ENCODE measurements around the gene NRL. TPM values are rescaled to one million over a fixed set of nuclear protein-coding genes. Genes with fewer than 3 reads are reported as not detected.

NRL gene
- total RNA-seq, 1 donor from 2014 or later, result 1.9 TPM

GRCh38 chr14:24054646-24055045, 60.1 kb downstream of the NRL start:
- H3K9me3 Mint-ChIP-seq (ENCODE audit: unreplicated experiment), result no peaks in the 10 kb centered on the region
- no peak overlapping the region for H3K4me3 Mint-ChIP-seq (ENCODE audit: unreplicated experiment)
- peaks cover 10% of the 10 kb centered on the region for H3K4me1 Mint-ChIP-seq (ENCODE audit: unreplicated experiment)
- no peak for TF ChIP-seq CTCF (IDR thresholded peaks at IDR 0.05)
- no peak overlapping the region for H3K27ac Mint-ChIP-seq (ENCODE audit: unreplicated experiment)
- no peak for DNase-seq (ENCODE audit: extremely low spot score, unreplicated experiment)
- H3K36me3 Mint-ChIP-seq (ENCODE audit: unreplicated experiment), result no peaks in the 10 kb centered on the region
- peaks cover 37% of the 10 kb centered on the region for H3K27me3 Mint-ChIP-seq (ENCODE audit: unreplicated experiment)

DNA sequence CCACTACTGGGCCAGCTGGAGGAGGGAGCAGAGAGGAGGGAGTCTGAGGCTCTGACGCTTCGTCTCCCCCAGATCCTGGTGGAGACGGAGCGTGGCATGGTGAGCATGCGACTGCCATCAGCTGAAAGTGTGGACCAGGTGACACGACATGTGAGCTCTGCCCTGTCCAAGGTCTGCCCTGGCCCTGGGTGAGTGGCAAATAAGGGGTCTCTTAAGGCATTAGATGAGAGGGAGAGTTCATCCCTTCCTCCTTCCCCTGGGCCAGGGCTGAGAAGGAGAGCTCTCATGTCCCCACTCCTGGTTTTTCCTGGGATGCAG, 60.5 kb downstream of the NRL start:
- H3K4me1 Mint-ChIP-seq (ENCODE audit: unreplicated experiment), result peaks cover 10% of the 10 kb centered on the region
- H3K9me3 Mint-ChIP-seq (ENCODE audit: unreplicated experiment), result no peaks in the 10 kb centered on the region
- DNase-seq (ENCODE audit: extremely low spot score, unreplicated experiment), result no peak
- H3K36me3 Mint-ChIP-seq (ENCODE audit: unreplicated experiment), result no peaks in the 10 kb centered on the region
- no peak for TF ChIP-seq CTCF (IDR thresholded peaks at IDR 0.05)
- H3K27ac Mint-ChIP-seq (ENCODE audit: unreplicated experiment), result no peak overlapping the region
- peaks cover 41% of the 10 kb centered on the region for H3K27me3 Mint-ChIP-seq (ENCODE audit: unreplicated experiment)
- no peak overlapping the region for H3K4me3 Mint-ChIP-seq (ENCODE audit: unreplicated experiment)

GRCh38 chr14:24053548-24054323, 61.0 kb downstream of the NRL start:
- Mint-ChIP-seq H3K27me3 (ENCODE audit: unreplicated experiment) (peaks cover 46% of the 10 kb centered on the region), H3K36me3 (ENCODE audit: unreplicated experiment) (no peaks in the 10 kb centered on the region), H3K4me1 (ENCODE audit: unreplicated experiment) (peaks cover 10% of the 10 kb centered on the region), H3K9me3 (ENCODE audit: unreplicated experiment) (no peaks in the 10 kb centered on the region), H3K4me3 (ENCODE audit: unreplicated experiment) (peak overlapping the region; percentile 66), H3K27ac (ENCODE audit: unreplicated experiment) (no peak overlapping the region)
- no peak for TF ChIP-seq CTCF (IDR thresholded peaks at IDR 0.05)
- DNase-seq (ENCODE audit: extremely low spot score, unreplicated experiment), result no peak

GRCh38 chr14:24052656-24053547, 61.8 kb downstream of the NRL start:
- Mint-ChIP-seq H3K27me3 (ENCODE audit: unreplicated experiment) (peaks cover 51% of the 10 kb centered on the region), H3K36me3 (ENCODE audit: unreplicated experiment) (no peaks in the 10 kb centered on the region), H3K27ac (ENCODE audit: unreplicated experiment) (no peak overlapping the region), H3K4me1 (ENCODE audit: unreplicated experiment) (peaks cover 10% of the 10 kb centered on the region), H3K4me3 (ENCODE audit: unreplicated experiment) (peak overlapping the region; percentile 66), H3K9me3 (ENCODE audit: unreplicated experiment) (no peaks in the 10 kb centered on the region)
- no peak for DNase-seq (ENCODE audit: extremely low spot score, unreplicated experiment)
- TF ChIP-seq CTCF (IDR thresholded peaks at IDR 0.05), result no peak

Measured in osteocyte (in vitro differentiated cells).